Daoy (cell line): Measurements from ENCODE around the gene GSG1L. TPM values are rescaled to one million over a fixed set of nuclear protein-coding genes. Genes with fewer than 3 reads are reported as not detected.
A peak's percentile ranks its signal among the peaks of the same experiment; 100 is the strongest.
"Not testable (repeated sequence)": the region's sequence is repeated elsewhere in the genome, so short reads cannot be mapped to it uniquely, and the experiment has no call there.

Source experiments
- DNase-seq: peaks from one replicate; pipeline ENCODE4 v3.0.0-alpha.2; 2015; ENCODE audit warnings: low read depth
- total RNA-seq: library from RNA; depleted of rRNA; stranded (reverse); fragments of >200 nt; shearing (Covaris generic); gene quantifications from 2 replicates; pipeline ENCODE4 v1.2.3, GENCODE V29; 2014

Gene GSG1L
- total RNA-seq, 1 experiment from 2014 or later: not detected

DNA sequence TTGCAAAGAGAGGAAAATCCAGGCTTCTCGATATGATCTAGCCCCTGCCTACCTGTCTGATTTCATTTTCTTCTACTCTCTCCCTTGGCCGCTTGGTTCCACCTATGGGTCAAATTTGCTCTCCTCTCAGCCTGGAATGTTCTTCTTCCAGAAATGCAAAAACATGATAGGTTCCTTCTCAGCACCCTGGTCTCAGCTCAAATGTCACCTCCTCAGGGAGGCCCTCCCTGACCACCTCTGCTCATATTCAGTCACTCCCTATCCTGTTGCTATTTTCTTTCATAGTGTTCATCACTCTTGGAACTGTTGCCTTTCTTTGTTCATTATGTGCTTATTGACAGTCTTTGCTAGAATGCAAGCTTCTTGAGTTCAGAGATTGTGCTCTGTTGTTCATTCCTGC is 305.0 kb downstream of the GSG1L start:
- no peak for DNase-seq

DNA sequence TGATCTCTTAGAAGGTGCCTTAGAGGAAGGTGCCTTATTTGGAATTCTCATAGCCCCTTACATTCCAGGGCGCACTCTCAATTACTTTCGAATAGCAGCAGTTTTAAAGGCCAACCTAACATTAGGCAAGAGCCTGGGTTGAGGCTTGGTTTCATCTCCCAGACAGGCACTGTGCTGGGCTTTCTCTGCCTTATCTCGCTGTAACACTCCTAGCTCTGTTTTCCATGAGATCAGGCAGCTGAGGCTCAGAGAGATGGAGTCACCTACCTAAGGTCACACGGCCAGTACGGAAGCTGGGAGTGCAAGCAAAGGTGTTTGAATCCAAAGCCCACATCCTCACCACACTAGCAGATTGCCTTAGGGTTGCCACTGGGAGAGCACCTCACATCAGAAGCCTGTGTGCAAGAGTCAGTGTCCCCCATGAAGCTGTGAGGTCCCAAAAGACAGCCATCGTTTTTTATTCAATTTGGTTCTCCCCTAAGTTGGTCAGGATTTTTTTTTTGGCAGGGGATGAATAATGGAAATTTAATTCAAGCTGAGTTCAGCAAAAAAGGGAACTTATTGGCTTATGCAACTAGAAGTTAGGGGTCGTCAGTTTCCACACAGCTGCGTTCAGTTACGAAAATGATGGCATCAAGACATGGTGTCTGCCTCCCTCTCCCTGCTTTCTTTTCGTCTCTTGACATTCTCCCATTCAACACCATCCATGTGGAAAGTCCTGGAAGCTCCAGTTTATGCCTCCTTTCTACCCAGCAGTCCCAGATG is 307.1 kb downstream of the GSG1L start:
- DNase-seq: no peak

DNA sequence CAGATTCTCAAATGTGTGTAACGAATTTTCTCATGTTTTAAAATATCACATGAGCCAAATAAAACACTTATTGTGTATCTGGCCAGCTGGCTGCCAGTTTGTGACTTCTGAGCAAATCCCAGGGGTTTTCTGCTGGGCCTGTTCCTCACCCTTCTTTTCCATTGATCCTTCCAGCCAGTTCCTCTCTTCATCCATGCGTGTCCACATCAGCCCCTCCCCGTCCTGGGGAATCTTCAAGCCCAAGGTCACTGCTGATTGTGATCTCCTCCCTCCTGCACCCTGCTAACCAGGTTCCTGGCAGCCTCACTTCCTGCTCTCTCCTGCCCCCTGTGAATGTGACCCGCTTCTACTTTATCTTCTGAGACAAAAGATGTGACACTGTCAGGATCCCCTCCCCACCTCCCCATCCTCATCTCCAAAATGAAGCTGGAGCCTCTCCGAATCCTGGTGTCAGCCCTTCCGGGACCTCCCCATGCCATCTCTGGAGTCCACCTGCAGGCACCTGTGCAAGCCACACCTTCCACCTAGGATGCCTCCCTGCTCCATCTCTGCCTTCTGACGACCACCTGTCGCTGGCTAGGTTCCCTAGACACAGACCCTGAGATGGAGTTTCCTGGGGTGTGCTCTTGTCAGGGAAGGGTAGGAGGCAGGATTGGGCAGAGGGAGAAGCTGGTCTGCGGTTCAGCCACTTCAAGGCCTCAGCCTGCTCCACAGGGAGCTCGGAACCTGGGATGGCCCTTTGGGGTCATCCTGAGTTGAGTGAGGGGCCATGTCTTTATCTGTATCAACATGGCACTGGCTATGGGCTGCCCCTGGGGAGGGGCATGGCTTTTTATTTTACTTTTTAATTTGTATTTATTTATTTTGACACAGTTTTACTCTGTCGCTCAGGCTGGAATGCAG is 308.5 kb downstream of the GSG1L start:
- DNase-seq: no peak

DNA sequence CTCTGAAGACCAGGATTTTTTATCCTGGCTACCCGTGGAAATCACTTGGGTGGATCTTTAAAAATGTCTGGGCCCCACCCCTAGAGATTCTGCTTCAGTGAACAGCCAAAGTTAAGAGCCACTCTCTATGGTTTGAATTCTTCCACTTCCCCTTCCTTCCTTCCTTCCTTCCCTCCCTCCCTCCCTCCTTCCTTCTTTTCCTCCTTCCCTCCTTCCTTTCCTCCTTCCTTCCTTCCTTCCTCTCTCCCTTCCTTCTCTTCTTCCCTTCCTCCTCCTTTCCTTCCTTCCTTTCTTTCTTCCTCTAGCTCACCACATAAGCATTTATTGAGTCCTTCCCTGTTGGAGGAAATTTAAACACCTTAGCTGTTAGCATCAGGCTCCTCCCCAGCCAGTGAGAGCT is 310.0 kb downstream of the GSG1L start:
- DNase-seq: no peak

DNA sequence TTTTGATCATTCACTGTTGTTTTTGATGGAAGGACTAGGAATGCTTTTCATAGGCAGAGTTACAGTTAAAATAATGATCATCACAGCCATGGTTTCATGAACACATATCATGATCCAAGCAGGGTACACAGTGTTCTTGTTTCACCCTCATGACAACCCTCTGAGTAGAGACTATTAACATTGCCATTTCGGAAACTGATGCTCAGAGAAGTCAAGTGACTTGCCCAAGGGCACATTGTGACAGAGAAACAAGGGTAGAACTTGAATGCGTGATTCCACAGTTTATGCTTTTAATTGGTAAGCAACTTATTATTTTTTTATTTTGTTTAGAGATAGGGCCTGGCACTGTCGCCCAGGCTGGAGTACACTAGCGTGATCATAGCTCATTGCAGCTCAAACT is 311.3 kb downstream of the GSG1L start:
- no peak for DNase-seq

DNA sequence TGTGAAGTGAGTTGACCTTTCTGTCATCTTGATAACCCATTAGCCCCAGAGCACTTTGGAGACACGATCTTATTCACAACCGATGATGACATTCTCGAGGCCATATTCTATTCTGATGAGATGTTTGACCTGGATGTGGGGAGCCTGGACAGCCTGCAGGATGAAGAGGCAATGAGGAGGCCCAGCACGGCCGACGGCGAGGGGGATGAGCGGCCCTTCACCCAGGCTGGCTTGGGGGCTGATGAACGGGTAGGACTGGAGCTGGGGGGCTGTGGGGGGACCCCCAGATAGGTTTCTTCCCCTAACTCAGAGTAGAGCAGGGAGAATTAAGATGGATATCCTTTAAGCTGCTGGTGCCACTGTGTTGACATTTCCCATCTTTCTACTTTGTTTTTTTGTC is 311.8 kb downstream of the GSG1L start:
- no peak for DNase-seq

DNA sequence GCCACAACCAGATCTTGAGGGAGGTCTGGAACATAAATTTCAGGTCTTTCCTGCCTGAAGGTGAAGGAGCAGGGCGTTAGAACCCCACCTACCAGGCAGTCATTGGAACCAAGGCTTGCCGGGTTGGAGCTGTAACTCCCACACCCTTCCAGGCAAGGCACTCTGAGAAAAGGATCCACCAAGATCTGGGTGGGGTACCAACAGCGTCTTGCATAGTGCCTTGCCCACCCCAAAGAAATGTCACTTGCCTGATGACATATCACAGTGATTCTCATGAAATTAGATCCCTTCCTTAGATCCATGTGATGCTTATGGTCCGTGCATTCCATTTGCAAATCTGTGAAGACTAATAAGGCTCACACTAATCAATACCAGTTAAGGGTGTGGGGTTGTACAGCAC is 312.3 kb downstream of the GSG1L start:
- DNase-seq: no peak

DNA sequence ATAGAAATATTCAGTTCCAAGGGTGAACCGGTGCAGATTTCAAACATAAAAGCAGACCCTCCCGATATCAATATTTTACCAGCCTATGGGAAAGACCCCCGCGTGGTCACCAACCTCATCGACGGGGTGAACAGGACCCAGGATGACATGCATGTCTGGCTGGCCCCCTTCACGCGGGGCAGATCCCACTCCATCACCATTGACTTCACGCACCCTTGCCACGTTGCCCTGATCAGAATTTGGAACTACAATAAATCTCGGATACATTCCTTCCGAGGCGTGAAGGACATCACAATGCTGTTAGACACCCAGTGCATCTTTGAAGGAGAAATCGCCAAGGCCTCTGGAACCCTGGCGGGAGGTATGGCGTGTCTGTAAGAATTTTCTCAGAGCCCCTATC is 313.6 kb downstream of the GSG1L start:
- DNase-seq: no peak

DNA sequence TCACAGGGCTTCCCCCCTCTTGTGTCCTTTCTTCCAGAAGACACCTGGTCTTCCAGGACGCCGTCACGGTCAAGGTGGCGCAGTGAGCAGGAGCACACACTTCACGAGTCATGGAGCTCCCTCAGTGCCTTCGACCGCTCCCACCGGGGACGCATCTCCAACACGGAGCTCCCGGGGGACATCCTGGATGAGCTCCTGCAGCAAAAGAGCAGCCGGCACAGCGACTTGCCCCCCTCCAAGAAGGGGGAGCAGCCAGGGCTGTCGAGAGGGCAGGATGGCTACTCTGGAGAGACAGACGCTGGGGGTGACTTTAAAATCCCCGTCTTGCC is 314.0 kb downstream of the GSG1L start:
- DNase-seq: no peak

DNA sequence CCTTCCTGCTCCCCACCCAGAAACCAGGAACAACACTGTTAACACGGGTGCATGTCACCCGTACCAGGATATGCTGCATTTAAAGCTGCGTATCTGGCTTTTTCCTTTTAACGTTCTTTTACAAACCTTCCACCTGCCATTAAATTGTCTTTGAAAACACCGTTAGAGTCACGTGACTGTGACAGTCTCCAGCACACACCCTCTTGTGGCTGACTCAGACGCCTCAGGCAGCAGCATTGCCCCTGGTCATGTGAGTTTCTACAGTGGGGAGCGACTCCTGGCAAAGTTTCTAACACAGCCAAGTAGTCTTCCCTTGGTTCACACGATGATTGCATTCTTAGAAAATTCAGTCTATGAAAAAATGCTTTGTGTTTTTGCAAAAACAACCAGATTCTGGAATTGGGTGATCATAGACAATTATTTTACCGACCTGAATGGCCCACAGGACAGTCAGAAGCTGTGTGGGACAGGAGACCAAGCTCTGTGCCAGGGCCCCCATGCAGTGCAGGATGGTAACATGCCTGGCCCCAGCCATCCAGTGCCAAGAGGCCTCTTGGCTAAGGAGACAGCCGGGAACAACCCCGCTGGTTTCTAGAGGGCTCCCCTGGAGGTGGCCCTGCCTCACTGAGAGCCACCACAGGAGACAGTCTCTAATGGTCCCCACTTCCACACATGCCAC is 314.5 kb downstream of the GSG1L start:
- peak; percentile 78 for DNase-seq

DNA sequence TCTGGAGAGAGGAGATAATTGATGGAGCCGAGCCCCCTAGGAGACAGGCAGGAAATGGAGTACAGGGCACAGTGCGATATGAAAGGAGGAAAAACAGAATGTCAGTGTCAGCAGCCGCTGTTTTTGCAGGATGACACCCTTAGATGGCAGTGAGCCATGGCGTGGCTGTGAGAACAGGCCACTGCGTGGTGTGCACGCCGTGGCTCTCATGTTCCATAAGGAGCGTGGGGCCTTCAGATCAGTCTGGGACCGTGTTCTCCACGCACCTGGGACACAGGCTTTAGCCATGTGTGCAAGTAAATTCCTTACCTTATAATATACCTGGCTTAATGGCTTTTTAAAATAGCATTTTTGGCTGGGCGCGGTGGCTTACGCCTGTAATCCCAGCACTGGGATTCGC is 315.6 kb downstream of the GSG1L start:
- DNase-seq: no peak

DNA sequence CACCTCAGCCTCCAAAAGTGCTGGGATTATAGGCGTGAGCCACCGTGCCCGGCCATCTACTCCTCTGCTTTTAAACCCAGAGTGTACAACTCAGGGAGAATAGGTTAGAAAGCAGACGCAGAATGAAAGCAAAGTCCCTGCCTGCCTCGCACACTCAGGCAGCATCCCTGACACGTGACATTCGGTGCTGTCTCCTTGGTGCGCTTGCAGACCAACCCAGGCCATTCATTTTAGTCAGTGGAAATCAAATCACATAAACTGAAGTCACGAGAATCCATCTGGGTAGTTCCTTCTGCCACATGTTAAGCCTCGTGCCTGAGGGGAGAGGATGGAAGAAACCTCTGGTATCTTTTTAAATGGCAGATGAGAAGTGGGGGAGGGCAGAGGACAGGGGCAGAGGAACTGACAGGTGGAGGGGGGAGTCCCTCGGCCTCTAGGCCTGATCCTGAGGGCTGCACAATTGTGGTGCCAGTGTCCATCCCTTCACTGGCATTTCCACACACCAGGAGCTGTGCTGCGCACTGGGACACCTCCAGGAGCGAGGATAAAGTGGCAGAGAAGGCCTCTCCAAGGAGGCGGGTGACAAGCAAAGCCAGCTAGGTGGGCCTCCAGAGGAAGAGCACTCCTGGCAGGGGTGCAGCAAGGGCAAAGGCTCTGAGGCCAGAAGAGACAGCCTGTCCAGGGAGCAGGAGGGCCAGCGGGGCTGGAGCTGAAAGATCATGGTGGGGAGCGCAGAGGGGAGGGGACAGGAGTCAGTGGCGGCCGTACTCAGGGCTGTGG is 317.2 kb downstream of the GSG1L start:
- no peak for DNase-seq

DNA sequence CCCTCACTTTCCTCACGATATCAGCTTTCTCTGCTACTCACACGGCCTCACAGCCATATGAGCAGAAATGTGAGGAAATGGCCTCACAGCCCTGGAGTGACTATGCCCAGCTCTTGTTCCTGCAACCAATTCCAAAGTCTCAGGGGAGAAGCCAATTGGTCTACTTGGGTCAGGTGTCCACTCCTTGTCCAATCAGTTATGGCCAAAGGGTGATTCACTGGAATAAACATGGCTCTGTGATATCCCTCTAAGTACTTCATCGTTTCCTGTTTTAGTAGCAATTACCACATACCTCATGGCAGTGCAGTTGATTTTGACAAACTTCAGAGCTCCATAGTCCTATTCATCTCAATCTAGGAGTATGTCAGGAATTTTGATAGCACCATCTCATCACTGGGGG is 318.2 kb downstream of the GSG1L start:
- DNase-seq: peak; percentile 27

DNA sequence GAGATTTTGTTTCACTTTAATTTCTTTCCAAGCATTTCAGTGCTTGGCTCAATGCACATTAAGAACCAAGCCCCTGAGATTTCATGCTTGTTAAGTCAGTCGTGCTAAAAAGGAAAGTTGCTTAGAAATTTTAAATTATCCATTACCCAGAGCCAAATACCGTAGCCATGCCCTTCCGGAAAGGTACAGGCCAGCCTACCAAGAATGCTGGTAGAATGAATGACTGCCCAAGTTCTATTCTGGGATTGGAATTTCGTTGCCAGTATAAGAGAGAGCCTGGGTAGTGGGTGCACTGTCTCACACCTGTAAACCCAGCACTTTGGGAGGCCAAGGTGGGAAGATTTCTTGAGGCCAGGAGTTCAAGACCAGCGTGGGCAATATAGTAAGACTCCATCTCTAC is 319.6 kb downstream of the GSG1L start:
- no peak for DNase-seq

DNA sequence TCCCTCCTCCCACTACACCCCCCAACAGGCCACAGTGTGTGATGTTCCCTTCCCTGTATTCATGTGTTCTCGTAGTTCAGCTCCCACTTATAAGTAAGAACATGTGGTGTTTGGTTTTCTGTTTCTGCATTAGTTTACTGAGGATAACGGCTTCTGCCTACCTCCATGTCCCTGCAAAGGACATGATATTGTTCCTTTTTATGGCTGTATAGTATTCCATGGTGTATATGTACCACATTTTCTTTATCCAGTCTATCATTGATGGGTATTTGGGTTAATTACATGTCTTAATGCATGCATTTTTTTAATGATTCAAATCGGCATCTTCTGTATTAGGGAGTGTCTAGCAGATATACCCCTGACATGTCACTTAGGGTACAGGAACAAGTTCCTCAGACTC is 320.5 kb downstream of the GSG1L start:
- not testable (repeated sequence) for DNase-seq

DNA sequence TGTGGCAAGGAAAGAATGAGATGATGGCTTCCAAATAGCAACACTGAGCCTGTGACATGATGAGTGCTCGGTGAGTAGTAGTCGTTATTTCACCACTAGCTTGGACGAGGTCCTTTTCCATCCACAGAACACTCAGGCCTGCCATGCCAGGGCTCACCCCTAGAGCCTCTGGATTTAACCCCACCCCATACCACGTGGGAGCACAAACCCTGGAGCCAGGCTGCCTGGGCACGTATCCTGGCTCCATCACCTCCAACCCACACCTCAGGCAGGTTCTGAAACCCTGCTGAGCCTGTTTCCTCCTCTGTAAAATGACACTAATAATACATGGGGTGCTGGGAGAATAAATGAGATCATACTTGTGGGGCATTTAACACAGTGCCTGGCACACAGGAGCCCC is 321.2 kb downstream of the GSG1L start:
- no peak for DNase-seq

DNA sequence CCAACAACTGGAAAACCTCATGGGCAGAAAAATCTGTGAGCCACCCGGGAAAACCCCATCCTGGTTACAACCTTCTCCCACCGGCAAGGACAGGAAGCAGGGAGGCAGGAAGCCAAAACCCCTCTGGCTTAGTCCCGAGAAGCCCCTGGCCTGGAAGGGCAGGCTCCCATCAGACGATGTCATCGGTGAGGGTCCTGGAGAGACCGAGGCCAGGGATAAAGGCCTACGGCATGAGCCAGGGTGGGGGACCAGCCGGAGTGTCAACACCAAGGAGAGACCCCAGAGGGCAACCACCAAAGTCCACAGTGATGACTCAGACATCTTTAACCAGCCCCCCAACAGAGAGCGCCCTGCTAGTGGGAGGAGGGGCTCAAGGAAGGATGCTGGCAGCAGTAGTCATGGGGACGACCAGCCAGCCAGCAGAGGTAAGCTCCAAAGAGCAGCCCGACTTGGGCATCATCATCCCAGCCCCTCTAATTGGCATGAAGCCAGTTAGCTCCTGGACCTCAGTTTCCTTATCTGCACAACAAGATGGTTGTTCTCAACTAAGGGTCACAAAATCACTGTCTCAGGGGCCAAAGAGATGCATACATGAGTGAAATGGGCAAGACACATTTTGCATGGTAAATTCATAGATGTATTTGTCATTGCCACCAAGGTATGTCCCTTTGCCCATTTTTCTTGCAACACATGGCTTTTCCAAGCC is 322.9 kb downstream of the GSG1L start:
- DNase-seq: peak; percentile 70

DNA sequence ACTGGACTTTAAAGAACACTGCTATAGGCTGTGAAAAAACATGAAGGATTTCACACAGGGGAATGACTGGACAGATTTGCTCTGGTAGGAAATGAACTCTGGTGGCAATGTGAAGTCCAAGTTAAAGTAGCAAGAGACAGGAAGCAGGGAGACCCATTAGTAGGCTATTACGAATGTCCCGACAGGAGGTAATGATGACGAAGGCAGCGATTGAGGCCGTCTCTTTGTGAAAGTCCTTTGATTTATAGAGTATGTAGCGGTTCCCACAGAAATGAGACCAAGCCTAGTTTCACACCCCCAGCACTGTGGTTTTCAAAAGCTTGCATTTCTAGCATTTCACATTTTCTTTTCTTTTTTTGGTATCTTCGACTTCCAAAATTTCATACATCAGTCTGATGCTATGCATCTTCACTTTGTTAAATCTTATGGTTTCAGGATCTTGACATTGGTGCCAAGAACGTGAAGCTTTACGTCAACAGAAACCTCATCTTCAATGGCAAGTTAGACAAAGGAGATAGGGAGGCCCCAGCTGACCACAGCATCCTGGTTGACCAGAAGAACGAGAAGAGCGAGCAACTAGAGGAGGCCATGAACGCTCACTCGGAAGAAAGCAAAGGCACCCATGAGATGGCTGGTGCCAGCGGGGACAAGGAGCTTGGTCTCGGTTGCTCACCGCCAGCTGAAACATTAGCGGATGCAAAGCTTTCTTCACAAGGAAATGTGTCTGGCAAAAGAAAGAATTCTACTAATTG is 323.7 kb downstream of the GSG1L start:
- no peak for DNase-seq

DNA sequence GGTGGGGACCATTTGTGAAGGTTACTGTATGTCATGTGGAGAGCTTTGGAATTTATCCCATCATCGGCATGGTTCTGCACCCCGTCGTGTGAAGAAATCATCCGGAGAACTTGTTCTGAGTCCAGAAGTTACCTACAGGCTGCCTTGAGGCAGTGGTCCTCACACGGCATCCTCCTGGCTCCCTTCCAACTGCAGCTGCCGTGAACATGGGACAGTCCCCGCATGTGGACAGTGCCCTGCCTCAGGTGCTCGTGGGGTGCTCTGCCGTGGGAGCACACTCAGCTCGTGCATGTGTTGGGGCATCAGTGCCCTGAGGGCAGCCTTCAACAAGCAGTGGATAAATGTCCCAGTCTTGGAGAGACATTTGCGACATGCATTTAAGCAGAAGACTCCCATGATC is 324.9 kb downstream of the GSG1L start:
- DNase-seq: no peak
